CD4-positive, CD25-positive, alpha-beta regulatory T cell (primary cell): ENCODE data around the gene COCH. TPM values are rescaled to one million over a fixed set of nuclear protein-coding genes. Genes with fewer than 3 reads are reported as not detected.
"Not testable (repeated sequence)": the region's sequence is repeated elsewhere in the genome, so short reads cannot be mapped to it uniquely, and the experiment has no call there.

Source experiments
- ATAC-seq, 2 donors: fragments of 150-1000 bp; cut with Tn5 transposase; one replicate each; pipeline ENCODE4 v1.10.0; 2021; ENCODE audit warnings: low read depth in 2 of 2, moderate number of reproducible peaks in 2 of 2, moderate library complexity in 1 of 2
- DNase-seq, 3 donors: peaks; one replicate each; pipeline versions ENCODE4 v3.0.0 to v3.0.0-alpha.2; 2012 to 2022; ENCODE audit warnings: mixed read lengths in 1 of 3
- H3K27ac ChIP-seq: one replicate; pipeline ENCODE4 v1.7.0; 2013; ENCODE audit warnings: mild to moderate bottlenecking, low read length; ENCODE audit not compliant: insufficient read depth, poor library complexity, severe bottlenecking
- H3K27me3 ChIP-seq: one replicate; pipeline ENCODE4 v1.7.0; 2013; ENCODE audit warnings: low read length; ENCODE audit not compliant: control insufficient read depth, insufficient read depth
- H3K36me3 ChIP-seq: one replicate; pipeline ENCODE4 v1.7.0; 2013; ENCODE audit warnings: mild to moderate bottlenecking, low read length, moderate library complexity; ENCODE audit not compliant: control insufficient read depth, insufficient read depth
- H3K4me1 ChIP-seq: 2 replicates; pipeline ENCODE4 v1.7.0; 2013; ENCODE audit warnings: mild to moderate bottlenecking, low read length; ENCODE audit not compliant: insufficient read depth, control insufficient read depth, poor library complexity, severe bottlenecking
- H3K4me3 ChIP-seq: one replicate; pipeline ENCODE4 v1.7.0; 2013; ENCODE audit warnings: low read depth, mild to moderate bottlenecking, low read length, moderate library complexity
- H3K9me3 ChIP-seq, 2 experiments: 1 replicate in 1 of 2; 2 replicates in 1 of 2; pipeline ENCODE4 v1.7.0; 2013; ENCODE audit warnings: low read length in 2 of 2, mild to moderate bottlenecking in 1 of 2, moderate library complexity in 1 of 2; ENCODE audit not compliant: control insufficient read depth in 2 of 2
- H3K27ac Mint-ChIP-seq, 3 donors: one replicate each; pipeline ENCODE4 v1.8.0; 2020 to 2022; ENCODE audit warnings: mild to moderate bottlenecking in 3 of 3, mixed read lengths in 3 of 3, moderate library complexity in 2 of 3
- H3K27me3 Mint-ChIP-seq: one replicate; pipeline ENCODE4 v1.8.0; 2022; ENCODE audit warnings: mild to moderate bottlenecking, mixed read lengths
- H3K36me3 Mint-ChIP-seq: one replicate; pipeline ENCODE4 v1.8.0; 2020; ENCODE audit warnings: mixed read lengths
- H3K4me1 Mint-ChIP-seq, 4 donors: one replicate each; pipeline ENCODE4 v1.8.0; 2020 to 2022; ENCODE audit warnings: mixed read lengths in 4 of 4, mild to moderate bottlenecking in 1 of 4
- H3K4me3 Mint-ChIP-seq, 4 donors: one replicate each; pipeline ENCODE4 v1.8.0; 2020 to 2022; ENCODE audit warnings: mild to moderate bottlenecking in 4 of 4, mixed read lengths in 4 of 4, moderate library complexity in 3 of 4
- H3K9me3 Mint-ChIP-seq, 7 donors: one replicate each; pipeline ENCODE4 v1.8.0; 2020 to 2022; ENCODE audit warnings: mixed read lengths in 7 of 7, mild to moderate bottlenecking in 3 of 7, moderate library complexity in 2 of 7
- polyA plus RNA-seq, 4 donors: library from polyadenylated mRNA; unstranded; fragments of 300-500 nt; fragmentation: Illumina TruSeq; gene quantifications; one replicate each; pipeline ENCODE4 v1.2.3, GENCODE V29; 2021
- total RNA-seq: library from RNA; stranded (reverse); gene quantifications from one replicate; pipeline ENCODE4 v1.2.3, GENCODE V29; 2022

COCH gene
- total and polyA plus RNA-seq, 5 donors from 2014 or later = 0.74 to 2.1 (median 1.0) TPM; not detected in 2

DNA sequence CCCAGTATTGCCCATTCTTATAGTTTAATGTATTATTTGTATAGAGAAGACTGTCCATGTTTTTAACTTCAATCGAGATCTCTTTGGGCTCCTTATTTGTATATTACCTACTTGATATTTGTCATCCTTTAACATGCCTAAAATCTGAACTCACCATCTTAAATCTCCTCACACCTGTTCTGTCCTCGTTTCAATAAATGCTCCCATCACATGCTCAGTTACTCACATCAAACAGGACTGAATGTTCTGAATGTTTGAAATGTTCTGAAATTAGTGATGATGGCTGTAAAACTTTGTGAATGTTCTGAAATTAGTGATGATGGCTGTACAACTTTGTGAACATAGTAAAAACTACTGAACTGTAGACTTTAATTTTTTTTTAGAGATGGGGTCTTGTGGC, 34.5 kb downstream of the COCH start:
- Mint-ChIP-seq H3K4me1 (peaks cover 0 to 10% (median 0%) of the 10 kb centered on the region in 4 donors), H3K36me3 (peaks cover 25% of the 10 kb centered on the region), H3K9me3 (no peaks in the 10 kb centered on the region), H3K27me3 (no peaks in the 10 kb centered on the region), H3K4me3 (no peak overlapping the region), H3K27ac (no peak overlapping the region)
- Histone ChIP-seq H3K36me3 (peaks cover 57% of the 10 kb centered on the region), H3K4me3 (no peak overlapping the region), H3K27me3 (no peaks in the 10 kb centered on the region), H3K9me3 (no peaks in the 10 kb centered on the region), H3K27ac (no peak overlapping the region), H3K4me1 (no peaks in the 10 kb centered on the region)
- DNase-seq (no peak), ATAC-seq (no peak)

DNA sequence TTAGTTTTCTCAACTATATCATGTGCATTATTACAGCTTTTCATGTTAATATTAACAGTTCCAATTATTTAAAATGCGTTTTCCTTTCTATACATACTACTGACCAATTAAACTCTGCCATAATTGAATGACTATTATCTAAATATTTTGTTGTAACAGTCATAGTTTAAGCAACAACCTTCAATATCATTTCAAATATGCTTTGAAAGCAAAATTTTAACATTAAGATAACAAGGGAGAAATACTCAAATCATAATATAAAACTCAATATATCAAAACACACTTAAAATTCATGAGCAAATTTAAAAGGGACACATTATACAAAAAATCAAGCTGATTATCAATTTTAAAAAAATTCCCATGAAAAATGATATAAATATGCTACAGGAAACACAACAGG, 40.5 kb downstream of the COCH start:
- H3K4me3 Mint-ChIP-seq = no peak overlapping the region
- no peak overlapping the region for H3K27ac Mint-ChIP-seq
- H3K4me1 Mint-ChIP-seq = peaks cover 0 to 17% (median 4%) of the 10 kb centered on the region in 4 donors
- H3K36me3 ChIP-seq = peaks cover 22% of the 10 kb centered on the region
- no peaks in the 10 kb centered on the region for H3K9me3 ChIP-seq
- H3K27me3 Mint-ChIP-seq = no peaks in the 10 kb centered on the region
- H3K27ac ChIP-seq = no peak overlapping the region
- H3K4me1 ChIP-seq = no peaks in the 10 kb centered on the region
- H3K36me3 Mint-ChIP-seq = peaks cover 17% of the 10 kb centered on the region
- no peaks in the 10 kb centered on the region for H3K9me3 Mint-ChIP-seq
- DNase-seq (no peak), ATAC-seq (no peak)
- no peaks in the 10 kb centered on the region for H3K27me3 ChIP-seq
- no peak overlapping the region for H3K4me3 ChIP-seq

DNA sequence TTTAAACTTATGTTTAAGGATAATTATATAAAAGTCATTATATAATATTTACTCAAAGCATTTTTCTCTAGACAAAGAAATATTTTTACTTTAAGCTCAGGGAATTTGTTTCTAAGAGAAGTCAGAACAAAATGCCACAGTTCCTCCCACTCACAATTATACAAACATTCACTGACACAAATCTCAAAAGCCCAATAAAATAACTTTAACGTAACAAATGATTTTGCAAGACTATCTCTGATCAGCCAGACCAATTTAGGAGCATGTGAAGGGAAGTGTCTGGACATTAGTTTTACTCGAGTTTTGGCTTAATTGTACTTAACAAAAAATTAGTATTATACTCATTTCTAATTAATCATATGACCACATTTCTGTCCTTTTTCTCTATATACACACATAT, 41.2 kb downstream of the COCH start:
- ATAC-seq (no peak), DNase-seq (no peak)
- Mint-ChIP-seq H3K4me1 (peaks cover 0 to 22% (median 4%) of the 10 kb centered on the region in 4 donors), H3K4me3 (no peak overlapping the region), H3K36me3 (peaks cover 24% of the 10 kb centered on the region), H3K27ac (no peak overlapping the region), H3K9me3 (no peaks in the 10 kb centered on the region), H3K27me3 (no peaks in the 10 kb centered on the region)
- Histone ChIP-seq H3K27me3 (no peaks in the 10 kb centered on the region), H3K9me3 (no peaks in the 10 kb centered on the region), H3K4me3 (no peak overlapping the region), H3K27ac (no peak overlapping the region), H3K4me1 (no peaks in the 10 kb centered on the region), H3K36me3 (peaks cover 16% of the 10 kb centered on the region)

DNA sequence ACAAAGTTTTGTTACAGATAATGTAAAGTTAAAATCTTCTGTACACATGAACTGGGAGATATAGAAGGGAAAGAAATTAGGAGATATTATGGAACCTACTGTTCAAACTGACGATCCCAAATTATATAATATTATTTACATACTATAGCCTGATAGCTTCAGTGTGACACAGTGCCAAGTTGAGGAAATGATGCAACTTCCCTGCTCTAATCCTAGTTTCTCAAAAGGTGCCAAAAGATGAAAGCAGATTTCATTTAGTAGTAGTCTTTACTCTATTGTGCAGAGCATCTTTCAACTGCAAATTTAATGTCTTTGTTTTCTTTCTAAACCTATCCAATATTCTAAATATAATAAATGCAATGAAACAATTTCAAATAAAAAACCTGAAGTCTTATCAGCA, 46.9 kb downstream of the COCH start:
- DNase-seq = no peak
- H3K4me3 Mint-ChIP-seq = no peak overlapping the region

DNA sequence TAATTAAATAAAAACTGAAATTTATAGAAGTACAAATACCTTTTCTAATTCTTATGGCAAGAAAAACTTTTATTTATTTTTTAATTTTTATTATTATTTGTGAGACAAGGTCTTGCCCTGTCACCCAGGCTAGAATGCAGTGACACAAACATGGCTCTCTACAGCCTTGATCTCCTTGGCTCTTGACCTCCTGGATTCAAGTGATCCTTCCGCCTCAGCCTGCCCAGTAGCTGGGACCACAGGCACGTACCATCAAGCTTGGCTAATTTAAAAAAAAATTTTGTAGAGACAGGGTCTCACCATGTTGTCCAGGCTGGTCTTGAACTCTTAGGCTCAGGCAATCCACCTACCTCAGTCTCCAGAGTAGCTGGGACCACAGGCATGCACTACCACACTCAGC, 47.4 kb downstream of the COCH start:
- Histone ChIP-seq H3K27ac (no peak overlapping the region), H3K4me3 (no peak overlapping the region), H3K4me1 (no peaks in the 10 kb centered on the region), H3K36me3 (peaks cover 7% of the 10 kb centered on the region), H3K27me3 (no peaks in the 10 kb centered on the region), H3K9me3 (no peaks in the 10 kb centered on the region)
- H3K36me3 Mint-ChIP-seq = peaks cover 32% of the 10 kb centered on the region
- ATAC-seq (no peak), DNase-seq (no peak)
- no peaks in the 10 kb centered on the region for H3K9me3 Mint-ChIP-seq
- no peaks in the 10 kb centered on the region for H3K27me3 Mint-ChIP-seq
- peaks cover 0 to 28% (median 10%) of the 10 kb centered on the region in 4 donors for H3K4me1 Mint-ChIP-seq
- no peak overlapping the region for H3K4me3 Mint-ChIP-seq
- H3K27ac Mint-ChIP-seq = no peak overlapping the region

More for the DNA sequence above, 46.9 kb downstream of the COCH start:
- Histone ChIP-seq H3K9me3 (no peaks in the 10 kb centered on the region), H3K27ac (no peak overlapping the region), H3K4me3 (no peak overlapping the region), H3K27me3 (no peaks in the 10 kb centered on the region), H3K4me1 (no peaks in the 10 kb centered on the region), H3K36me3 (peaks cover 7% of the 10 kb centered on the region)
- Mint-ChIP-seq H3K4me1 (peaks cover 0 to 29% (median 10%) of the 10 kb centered on the region in 4 donors), H3K9me3 (no peaks in the 10 kb centered on the region), H3K27ac (no peak overlapping the region), H3K27me3 (no peaks in the 10 kb centered on the region), H3K36me3 (peaks cover 32% of the 10 kb centered on the region)
- no peak for ATAC-seq

DNA sequence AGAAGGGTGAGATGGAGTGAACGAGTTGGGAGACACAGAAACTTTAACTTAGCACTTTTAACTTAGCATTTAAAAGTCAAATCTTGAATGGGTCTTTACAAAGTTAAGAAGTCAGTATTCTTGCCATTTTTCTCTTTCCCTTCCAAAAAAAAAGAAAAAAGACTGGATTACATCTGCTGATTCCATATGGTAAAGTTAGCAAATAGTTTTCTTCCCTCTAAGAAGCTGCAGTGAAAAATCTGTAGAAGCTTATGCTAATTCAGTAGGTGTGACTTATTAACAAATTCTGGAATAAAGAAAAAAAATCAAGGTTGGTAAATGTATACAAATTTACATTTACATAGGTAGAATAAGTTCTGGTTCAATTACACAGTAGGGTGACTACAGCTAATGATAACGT, 50.9 kb downstream of the COCH start:
- Mint-ChIP-seq H3K36me3 (peaks cover 28% of the 10 kb centered on the region), H3K4me3 (no peak overlapping the region), H3K27me3 (no peaks in the 10 kb centered on the region), H3K9me3 (no peaks in the 10 kb centered on the region), H3K27ac (no peak overlapping the region), H3K4me1 (peaks cover 0 to 16% (median 9%) of the 10 kb centered on the region in 4 donors)
- Histone ChIP-seq H3K27ac (no peak overlapping the region), H3K36me3 (peaks cover 7% of the 10 kb centered on the region), H3K9me3 (no peaks in the 10 kb centered on the region), H3K27me3 (no peaks in the 10 kb centered on the region), H3K4me1 (no peaks in the 10 kb centered on the region), H3K4me3 (no peak overlapping the region)
- no peak for DNase-seq
- no peak for ATAC-seq

DNA sequence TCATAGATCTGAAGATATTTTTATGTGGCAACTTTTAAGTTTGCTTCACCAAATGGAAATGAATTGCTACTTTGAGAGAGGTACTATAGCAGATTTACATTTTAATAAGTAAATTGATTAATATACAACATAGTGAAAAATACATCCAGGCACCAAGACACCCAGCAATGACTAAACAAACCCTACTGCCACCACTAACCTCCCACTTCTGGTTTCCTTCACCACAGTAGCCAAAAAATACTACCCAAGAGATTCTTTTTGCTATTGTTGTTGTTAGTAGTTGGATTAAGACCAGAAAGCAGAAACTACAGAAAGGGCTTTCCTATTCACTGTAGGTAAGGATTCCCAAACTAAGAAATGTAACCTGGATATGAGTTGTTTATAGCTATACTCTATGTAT, 54.1 kb downstream of the COCH start:
- Mint-ChIP-seq H3K27ac (peak overlapping the region in 1 of 3 donors; percentile 27), H3K4me1 (peaks cover 0 to 5% (median 0%) of the 10 kb centered on the region in 4 donors), H3K36me3 (peaks cover 20% of the 10 kb centered on the region), H3K4me3 (no peak overlapping the region), H3K27me3 (no peaks in the 10 kb centered on the region), H3K9me3 (no peaks in the 10 kb centered on the region)
- H3K36me3 ChIP-seq = peaks cover 15% of the 10 kb centered on the region
- DNase-seq (no peak), ATAC-seq (no peak)
- no peaks in the 10 kb centered on the region for H3K9me3 ChIP-seq
- H3K4me1 ChIP-seq = no peaks in the 10 kb centered on the region
- no peak overlapping the region for H3K4me3 ChIP-seq
- no peak overlapping the region for H3K27ac ChIP-seq
- H3K27me3 ChIP-seq = no peaks in the 10 kb centered on the region

DNA sequence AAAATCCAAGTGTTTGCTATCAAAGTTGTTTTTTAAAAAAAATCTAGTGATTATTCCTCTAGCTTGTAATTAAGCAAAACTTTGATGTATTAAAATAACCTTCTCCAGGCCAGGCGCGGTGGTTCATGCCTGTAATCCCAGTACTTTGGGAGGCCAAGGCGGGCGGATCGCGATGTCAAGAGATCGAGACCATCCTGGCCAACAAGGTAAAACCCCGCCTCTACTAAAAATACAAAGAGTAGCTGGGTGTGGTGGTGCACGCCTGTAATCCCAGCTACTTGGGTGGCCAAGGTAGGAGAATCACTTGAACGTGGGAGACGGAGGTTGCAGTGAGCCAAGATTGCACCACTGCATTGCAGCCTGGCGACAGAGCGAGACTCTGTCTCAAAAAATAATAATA, 59.6 kb downstream of the COCH start:
- H3K27ac Mint-ChIP-seq, H3K27me3 Mint-ChIP-seq, H3K4me3 ChIP-seq, H3K27ac ChIP-seq, ATAC-seq, H3K27me3 ChIP-seq, H3K4me3 Mint-ChIP-seq, H3K9me3 Mint-ChIP-seq, H3K9me3 ChIP-seq, H3K4me1 Mint-ChIP-seq, DNase-seq, H3K4me1 ChIP-seq: not testable (repeated sequence)
- peaks cover 38% of the 10 kb centered on the region for H3K36me3 ChIP-seq
- H3K36me3 Mint-ChIP-seq = peaks cover 18% of the 10 kb centered on the region
